ENCODE measurements around the gene IL15RA.
"Not testable (repeated sequence)": the region's sequence is repeated elsewhere in the genome, so short reads cannot be mapped to it uniquely, and the experiment has no call there.

IL15RA gene

GRCh38 chr10:5951721-5952407 is 25.5 kb downstream of the IL15RA start:
- DNase-seq (ENCODE audit: low read depth in 2 of 2): no peak

DNA sequence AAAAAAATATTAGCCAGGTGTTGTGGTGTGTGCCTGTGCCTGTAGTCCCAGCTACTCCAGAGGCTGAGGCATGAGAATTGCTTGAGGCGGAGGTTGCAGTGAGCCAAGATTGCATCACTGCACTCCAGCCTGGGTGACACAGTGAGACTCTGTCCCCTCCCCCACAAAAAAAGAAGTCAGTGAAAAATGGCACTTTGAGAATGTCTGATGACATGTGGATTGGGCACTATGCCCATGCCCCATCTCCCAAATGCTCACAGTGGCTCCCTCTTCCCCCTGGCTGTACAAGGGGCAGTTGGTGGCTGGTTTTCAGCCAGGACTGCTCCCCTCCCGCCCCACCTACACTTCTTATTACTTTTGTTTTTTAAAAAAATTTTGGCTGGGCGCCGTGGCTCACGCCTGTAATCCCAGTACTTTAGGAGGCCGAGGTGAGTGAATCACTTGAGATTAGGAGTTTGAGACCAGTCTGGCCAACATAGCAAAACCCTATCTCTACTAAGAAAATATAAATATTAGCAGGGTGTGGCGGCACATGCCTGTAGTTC is 26.1 kb downstream of the IL15RA start:
- no peak for DNase-seq (ENCODE audit: low read depth in 2 of 2)

GRCh38 chr10:5949009-5949759 is 28.2 kb downstream of the IL15RA start:
- no peak for DNase-seq (ENCODE audit: low read depth in 2 of 2)

GRCh38 chr10:5948208-5948585 is 29.1 kb downstream of the IL15RA start:
- DNase-seq (ENCODE audit: low read depth in 2 of 2): no peak

DNA sequence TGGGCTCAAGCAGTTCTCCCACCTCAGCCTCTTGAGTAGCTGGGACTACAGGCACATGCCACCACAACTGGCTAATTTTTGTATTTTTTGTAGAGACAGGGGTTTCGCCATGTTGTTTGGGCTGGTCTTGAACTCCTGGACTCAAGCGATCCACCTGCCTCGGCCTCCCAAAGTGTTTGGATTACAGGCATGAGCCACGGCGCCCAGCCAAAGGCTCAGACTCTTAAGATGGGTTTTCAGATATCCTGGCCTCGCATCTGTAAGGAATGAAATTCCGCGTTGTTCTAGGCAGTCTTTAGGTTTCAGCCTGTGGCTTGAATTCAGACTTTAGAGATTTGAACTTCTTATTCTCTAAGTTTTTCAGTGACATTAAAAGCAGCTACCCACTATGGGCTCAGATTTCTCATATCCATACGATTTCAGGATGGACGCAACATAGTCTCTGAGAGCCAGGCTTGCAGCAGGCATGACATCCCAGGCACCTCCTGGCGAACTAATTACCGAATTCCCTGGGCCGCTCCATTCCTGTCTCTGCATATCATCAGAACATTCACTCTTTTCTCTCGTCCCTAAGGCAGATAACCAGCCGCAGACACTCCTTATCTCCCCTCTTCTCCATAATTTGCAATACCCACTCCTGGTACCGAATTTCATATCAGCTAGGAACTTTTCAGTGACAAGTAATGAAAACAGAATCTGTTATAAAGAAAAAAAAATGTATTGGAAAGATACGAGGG is 29.7 kb downstream of the IL15RA start:
- DNase-seq (ENCODE audit: low read depth in 2 of 2): no peak

DNA sequence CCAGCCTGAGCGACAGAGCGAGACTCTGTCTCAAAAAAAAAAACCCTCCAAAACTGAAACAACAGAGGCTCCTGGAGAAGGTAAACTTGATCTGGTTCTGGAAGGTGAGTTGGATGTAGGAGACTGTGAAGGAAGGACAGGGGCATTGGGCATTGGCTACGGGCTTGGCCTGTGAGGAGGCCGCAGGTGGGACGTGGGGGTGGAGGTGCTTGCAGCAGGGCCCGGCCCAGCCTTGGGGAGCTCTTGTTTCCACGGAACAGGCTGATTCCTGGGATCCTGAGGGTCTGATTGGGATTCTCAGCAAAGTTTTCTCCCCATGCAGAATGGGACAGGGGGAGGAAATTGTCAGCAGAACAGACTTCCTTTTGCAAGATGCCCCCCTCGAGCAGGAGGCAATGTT is 30.6 kb downstream of the IL15RA start:
- DNase-seq (ENCODE audit: low read depth in 2 of 2): no peak

GRCh38 chr10:5946419-5946775 is 30.9 kb downstream of the IL15RA start:
- DNase-seq (ENCODE audit: low read depth in 2 of 2): not testable (repeated sequence)

GRCh38 chr10:5945561-5946418 is 31.6 kb downstream of the IL15RA start:
- DNase-seq (ENCODE audit: low read depth in 2 of 2): no peak

GRCh38 chr10:5945190-5945509 is 32.2 kb downstream of the IL15RA start:
- no peak for DNase-seq (ENCODE audit: low read depth in 2 of 2)

DNA sequence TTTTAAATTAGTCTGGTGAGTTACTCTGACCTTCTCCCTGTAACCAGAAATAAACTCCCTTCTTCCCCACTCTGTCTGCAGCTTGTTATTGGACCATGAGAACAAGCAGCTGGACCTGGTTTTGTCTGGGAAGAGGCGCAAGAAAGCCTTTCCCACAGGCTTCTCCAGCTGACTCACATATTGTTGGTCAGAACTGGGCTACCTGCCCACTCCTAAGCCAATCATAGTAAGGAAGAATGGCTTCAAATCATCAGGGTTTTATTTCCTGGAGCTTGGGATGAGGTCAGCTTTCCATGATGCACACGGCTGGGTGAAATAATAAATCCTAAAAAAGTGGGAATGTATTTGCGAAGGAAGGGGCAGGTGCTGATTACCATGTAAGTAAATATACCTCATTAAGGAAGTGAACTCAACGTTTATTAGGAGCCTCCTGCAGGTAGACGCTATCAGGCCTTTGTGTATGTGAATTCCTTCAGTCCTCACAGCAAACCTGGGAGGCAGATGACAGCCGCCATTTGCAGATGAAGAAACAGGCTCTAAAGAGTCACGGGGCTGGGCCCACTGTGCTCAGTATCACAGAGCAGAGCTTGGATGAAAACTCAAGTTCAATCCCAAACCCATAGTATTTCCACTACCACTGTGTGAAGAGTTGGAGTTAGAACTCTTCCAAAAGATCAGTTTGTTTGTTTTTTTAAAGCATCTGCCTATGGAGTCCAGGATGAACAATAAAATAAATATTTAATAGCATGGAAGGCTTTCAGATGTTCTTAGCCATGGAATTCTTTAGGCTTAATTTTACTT is 32.8 kb downstream of the IL15RA start:
- DNase-seq (ENCODE audit: low read depth in 2 of 2): no peak

GRCh38 chr10:5943536-5943935 is 33.8 kb downstream of the IL15RA start:
- no peak for DNase-seq (ENCODE audit: low read depth in 2 of 2)

GRCh38 chr10:5942474-5942873 is 34.9 kb downstream of the IL15RA start:
- no peak for DNase-seq (ENCODE audit: low read depth in 2 of 2)

GRCh38 chr10:5942001-5942400 is 35.3 kb downstream of the IL15RA start:
- no peak for DNase-seq (ENCODE audit: low read depth in 2 of 2)

GRCh38 chr10:5941579-5941978 is 35.8 kb downstream of the IL15RA start:
- no peak for DNase-seq (ENCODE audit: low read depth in 2 of 2)

GRCh38 chr10:5940807-5941218 is 36.5 kb downstream of the IL15RA start:
- no peak for DNase-seq (ENCODE audit: low read depth in 2 of 2)

- no peak for DNase-seq (ENCODE audit: low read depth in 2 of 2)
These were observed 39.1 kb downstream of the IL15RA start for GRCh38 chr10:5938291-5938690.

DNA sequence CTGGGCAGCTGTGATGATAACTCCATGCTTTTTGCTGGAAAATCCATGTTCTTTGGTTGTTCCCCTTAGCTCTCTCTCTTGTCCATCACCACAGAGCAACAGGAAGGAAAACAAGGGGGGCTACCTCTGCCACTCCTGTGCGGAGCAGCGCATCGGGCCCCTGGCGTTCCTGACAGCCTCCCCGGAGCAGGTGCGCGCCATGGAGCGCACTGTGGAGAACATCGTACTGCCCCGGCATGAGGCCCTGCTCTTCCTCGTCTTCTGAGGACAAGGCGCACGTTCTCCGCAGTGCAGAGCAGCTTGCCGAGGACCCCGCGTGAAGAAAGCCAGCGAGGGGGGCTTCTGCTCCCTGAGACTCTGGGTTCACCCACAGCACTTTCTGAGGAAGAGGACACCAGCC is 40.3 kb downstream of the IL15RA start:
- no peak for DNase-seq (ENCODE audit: low read depth in 2 of 2)

- no peak for DNase-seq (ENCODE audit: low read depth in 2 of 2)
These were observed 41.7 kb downstream of the IL15RA start for GRCh38 chr10:5935628-5936027.

DNA sequence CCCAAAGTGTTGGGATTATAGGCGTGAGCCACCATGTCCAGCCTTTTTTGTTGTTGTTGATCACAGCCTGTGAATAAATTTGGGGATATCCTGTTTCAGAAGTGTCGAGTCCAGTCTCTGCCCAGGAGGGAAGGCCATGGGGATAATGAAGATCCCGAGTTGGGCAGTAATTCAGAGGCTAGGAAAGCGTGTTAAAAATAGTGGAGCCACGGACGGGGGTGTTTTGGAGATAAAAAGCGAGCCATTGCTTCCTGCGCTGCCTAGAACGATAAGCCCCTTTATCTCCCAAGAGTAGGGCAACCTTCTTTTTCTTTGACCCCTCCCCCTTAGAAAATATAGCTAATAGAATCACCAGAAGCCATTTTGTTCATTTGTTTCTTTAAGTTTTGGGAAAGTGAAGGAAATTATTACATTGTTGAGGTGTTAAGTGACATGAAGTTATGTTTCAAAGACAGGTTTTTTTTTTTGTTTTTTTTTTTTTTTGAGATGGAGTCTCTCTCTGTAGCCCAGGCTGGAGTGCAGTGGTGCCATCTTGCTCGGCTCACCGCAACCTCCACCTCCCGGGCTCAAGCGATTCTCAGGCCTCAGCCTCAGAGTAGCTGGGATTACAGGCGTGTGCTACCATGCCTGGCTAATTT is 43.3 kb downstream of the IL15RA start:
- no peak for DNase-seq (ENCODE audit: low read depth in 2 of 2)

DNA sequence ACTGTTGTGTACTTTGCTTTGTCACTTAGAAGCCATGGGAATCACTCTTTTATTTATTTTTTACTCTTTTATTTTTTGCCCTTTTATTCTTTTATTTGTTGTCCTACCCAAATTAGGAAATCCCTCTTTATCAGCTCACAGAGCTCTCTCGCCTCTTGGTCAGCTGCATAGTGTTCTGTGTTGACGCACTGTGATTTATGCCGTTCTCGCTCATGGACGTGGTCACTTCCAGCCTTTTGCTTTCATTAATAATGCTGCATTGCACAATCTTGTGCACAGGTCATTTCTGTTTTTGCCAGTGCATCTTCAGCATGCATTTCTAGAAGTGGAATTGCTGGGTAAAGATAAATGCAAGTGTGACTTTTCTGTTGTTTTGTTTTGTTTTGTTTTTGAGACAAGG is 45.0 kb downstream of the IL15RA start:
- no peak for DNase-seq (ENCODE audit: low read depth in 2 of 2)

DNA sequence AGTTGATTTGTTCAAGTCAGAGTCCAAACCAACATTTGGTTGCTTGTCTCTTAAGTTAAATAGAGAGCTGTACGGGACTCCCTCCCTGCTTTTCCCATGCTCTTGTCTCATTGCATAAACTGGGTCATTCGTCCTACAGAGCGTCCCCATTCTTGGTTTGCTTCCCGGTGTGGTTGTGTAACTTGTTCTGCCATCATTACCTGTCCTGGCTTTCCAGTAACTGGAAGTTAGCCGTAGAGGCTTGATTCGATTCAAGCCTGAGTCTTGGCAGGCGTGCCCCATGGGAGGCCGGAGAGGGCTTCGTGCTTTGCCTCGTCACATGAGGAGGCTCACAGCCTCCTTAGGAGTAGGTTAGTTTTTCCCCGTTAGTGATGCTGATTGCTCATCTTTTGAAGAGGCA is 47.1 kb downstream of the IL15RA start:
- no peak for DNase-seq (ENCODE audit: low read depth in 2 of 2)

Measured in stimulated activated CD8-positive, alpha-beta memory T cell treated with anti-CD3 and anti-CD28 coated beads, Interleukin-7, amount 100 ng/mL, for 1 hour (primary cell).